Hindlimb muscle (tissue), 1 donor: ENCODE results near the gene NAXE. TPM values are rescaled to one million over a fixed set of nuclear protein-coding genes. Genes with fewer than 3 reads are reported as not detected.
"Not testable (repeated sequence)": the region's sequence is repeated elsewhere in the genome, so short reads cannot be mapped to it uniquely, and the experiment has no call there.

Experiments
- DNase-seq: peaks from one replicate; pipeline ENCODE4 v3.0.0-alpha.2; 2013
- polyA plus RNA-seq: library from polyadenylated mRNA; unstranded; fragments of 120-200 nt; gene quantifications from one replicate; pipeline ENCODE4 v1.2.1, GENCODE V29; 2013; ENCODE audit not compliant: insufficient read length

The NAXE gene
- polyA plus RNA-seq, 1 donor: 26.1 TPM

DNA sequence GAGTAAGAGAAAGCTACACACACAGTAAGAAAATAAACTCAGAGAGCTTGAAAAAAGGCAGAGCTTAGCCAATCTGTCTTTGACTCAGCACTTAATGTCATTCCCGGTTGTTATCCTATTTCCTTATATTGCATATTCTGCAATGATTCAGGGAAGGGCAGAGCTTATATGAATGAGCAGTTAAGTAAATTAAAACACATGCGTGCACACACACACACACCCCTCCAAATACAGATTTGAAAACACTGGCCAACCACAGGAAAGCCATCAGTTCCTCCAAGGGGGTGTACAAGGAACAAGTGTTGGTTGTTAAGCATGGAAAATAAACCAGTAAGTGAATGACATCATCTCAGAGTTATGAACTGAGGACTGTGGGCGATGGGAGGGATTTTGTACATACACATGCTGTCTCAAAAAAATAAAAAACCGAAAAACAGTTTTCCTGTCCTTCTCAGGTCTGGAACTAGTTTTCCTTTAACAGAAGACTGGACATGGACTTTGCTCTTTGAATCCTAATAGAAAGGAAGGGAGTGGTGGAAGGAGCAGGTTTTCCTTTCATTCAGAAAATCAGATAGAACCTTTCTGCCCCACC lies 20.2 kb upstream of the NAXE start:
- no peak for DNase-seq

DNA sequence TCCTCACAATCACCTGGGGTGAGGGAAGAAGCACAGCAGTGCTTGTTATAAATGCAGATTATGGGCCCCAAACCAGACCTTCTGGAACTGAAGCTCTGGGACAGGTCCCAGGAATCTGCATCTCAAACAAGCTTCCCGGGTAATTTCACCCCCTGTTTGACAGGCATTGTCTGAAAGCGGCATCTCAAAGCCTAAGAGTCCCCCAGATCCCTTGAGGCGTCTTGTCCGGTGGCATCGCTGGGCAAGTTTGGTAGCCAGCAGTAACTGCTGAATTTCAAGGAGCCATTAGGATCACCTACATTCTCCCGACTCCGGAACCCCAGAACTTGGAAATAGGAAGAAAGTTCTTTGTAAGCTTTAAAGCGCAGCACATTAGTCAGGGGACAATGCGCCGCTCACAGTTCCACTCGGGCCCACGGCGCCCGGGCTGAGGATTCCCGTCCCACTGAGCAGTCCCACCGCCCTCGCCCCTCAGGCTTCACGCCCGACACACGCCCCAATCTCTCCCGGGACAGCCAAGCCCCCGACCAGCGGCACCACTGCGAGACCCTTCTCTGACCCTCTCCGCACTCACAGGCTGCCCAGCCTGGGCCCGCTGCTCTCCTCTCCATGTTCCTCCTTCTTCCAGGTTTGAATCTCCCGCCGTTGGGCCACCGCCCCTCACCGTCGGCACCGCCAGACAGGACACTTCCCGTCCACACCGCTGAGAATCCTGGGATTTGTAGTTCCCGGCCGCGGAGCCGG lies 19.5 kb upstream of the NAXE start, which contains the start of gene IQGAP3:
TSS of gene IQGAP3 (minus strand) at position 647 of the 744 bp plus-strand sequence. CDS start at position 611, 36 bp downstream.
- DNase-seq: peak; percentile 77

GRCh38 chr1:156572663-156573018 lies 18.9 kb upstream of the NAXE start:
- no peak for DNase-seq

- DNase-seq: no peak
Measured at GRCh38 chr1:156574039-156574633, 17.4 kb upstream of the NAXE start.

DNA sequence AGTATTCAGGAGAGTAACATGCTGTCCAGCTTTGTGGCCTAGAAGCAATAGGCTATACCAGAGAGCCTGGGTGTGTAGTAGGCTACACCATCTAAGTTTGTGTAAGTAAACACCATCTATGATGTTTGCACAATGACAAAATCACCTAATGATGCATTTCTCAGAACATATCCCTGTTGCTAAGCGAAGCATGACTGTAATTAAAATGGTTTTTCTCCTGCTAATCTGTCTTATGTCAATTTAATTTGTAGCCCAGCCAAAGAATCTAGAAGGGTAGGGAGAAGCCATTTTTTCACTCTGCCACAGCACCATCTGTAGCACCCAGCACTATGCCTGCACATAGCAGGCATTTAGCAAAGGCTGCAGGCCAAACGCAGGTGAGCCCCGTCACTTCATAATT lies 14.0 kb upstream of the NAXE start:
- no peak for DNase-seq

GRCh38 chr1:156578055-156578454 lies 13.5 kb upstream of the NAXE start:
- DNase-seq: no peak

GRCh38 chr1:156579472-156579871 lies 12.1 kb upstream of the NAXE start, which contains the start of gene TTC24:
Gene TTC24, plus strand, starts transcription at chr1:156579723. Its CDS starts 1,642 bp downstream, at chr1:156581365.
- no peak for DNase-seq

- DNase-seq: no peak
Measured at GRCh38 chr1:156581661-156582387, 9.8 kb upstream of the NAXE start.

- DNase-seq: no peak
Measured at GRCh38 chr1:156582388-156583017, 9.1 kb upstream of the NAXE start.

DNA sequence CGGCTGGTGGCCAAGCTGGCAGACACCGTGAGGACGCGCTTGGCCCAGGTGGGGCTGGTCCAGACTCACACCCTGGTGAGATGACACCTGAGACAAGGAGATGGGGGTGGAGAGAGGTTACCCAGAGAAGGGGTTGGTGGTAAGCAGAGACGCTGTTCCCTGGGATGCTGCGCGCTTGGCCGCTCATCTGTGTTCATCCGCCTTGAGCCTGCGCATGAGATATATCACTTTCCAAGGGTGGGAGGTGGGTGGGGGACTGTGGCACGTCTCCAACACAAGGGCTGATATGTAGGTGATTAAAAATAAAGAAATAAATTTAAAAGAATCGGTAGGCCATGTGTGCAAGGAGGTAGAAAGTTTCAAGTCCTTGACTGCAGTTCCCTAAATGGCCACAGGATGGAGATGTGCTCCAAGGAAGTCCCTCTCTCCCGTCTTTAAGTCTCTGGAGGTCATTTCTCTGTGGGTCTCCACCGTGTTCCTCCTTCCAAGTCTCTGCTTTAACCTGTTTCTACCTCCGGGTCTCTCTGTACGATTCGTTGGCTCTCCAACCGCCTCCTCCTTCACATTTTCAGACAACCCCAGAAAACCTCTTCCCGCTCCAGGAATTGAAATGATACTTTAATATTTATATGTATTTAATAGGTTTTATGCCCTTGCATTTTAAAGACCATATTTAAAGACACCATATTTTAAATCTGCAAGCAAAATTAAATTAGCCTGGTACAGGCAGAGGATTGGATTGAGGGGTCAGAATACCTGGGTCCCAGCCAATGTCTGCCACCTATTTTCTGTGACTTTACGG lies 7.6 kb upstream of the NAXE start:
- DNase-seq: peak; percentile 68

GRCh38 chr1:156584813-156585212 lies 6.8 kb upstream of the NAXE start:
- DNase-seq: no peak

- no peak for DNase-seq
Measured at GRCh38 chr1:156586323-156586722, 5.3 kb upstream of the NAXE start.

GRCh38 chr1:156586892-156587477 lies 4.6 kb upstream of the NAXE start:
- DNase-seq: no peak

GRCh38 chr1:156587927-156588326 lies 3.6 kb upstream of the NAXE start:
- not testable (repeated sequence) for DNase-seq

- no peak for DNase-seq
Measured at GRCh38 chr1:156589546-156589945, 2.0 kb upstream of the NAXE start.

DNA sequence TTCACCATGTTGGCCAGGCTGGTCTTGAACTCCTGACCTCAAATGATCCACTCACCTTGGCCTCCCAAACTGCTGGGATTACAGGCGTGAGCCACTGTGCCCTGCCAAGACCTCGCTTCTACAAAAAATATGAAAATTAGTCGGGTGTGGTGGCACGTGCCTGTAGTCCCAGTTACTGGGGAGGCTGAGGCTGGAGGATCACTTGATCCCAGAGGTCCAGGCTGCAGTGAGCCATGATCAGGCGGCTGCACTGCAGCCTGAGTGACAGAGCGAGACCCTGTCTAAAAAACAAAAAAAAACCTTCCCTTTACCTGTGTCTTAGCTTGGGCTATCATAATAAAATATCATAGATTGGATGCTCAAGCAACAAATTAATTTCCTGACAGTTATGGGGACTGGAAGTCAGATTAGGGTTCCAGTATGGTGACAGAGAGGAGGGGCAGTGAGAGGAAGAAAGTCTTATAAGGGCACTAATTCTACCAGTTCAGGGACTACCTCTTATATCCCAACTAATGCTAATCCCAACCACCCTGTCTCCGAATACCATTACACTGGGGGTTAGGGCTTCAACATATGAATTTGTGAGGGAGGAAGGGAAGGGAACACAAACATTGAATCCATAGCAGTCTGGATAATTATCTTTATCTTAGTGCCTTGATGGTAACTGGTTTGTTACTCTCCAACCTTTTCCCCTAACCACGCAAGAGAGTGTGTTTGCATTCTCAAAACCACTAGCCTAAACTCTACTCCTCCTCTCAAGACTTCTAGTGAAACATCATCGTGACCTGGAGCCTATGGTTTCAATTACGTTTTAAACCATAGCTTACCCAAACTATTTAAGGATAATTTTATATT lies 1.0 kb upstream of the NAXE start:
- DNase-seq: no peak

DNA sequence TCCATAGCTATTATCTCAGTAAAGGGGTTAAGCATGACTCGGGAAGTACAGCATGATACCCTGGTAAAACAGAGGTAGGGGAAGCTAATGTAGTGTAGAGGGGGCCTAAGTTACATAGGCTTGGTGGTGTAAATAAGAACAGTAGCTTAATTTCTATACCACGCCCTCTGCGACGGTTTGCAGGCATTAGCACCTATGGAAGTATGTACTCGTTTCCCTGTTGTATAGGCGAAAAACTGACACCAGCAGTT lies 470 bp upstream of the NAXE start:
- no peak for DNase-seq

- DNase-seq: no peak
Measured at GRCh38 chr1:156592158-156592909, 758 bp downstream of the NAXE start.

GRCh38 chr1:156592910-156593660 lies 1.5 kb downstream of the NAXE start:
- DNase-seq: no peak
